Stimulated activated CD4-positive, alpha-beta T cell treated with anti-CD3 and anti-CD28 coated beads, Interleukin-15, amount 100 ng/mL, for 1 hour (primary cell): ENCODE measurements around the gene FAM9C.
"Not testable (repeated sequence)": the region's sequence is repeated elsewhere in the genome, so short reads cannot be mapped to it uniquely, and the experiment has no call there.

Experiments used
- DNase-seq, 2 donors: peaks; one replicate each; pipeline ENCODE4 v3.0.0-alpha.2; 2020; ENCODE audit warnings: low read depth in 1 of 2, low spot score in 1 of 2

The FAM9C gene

DNA sequence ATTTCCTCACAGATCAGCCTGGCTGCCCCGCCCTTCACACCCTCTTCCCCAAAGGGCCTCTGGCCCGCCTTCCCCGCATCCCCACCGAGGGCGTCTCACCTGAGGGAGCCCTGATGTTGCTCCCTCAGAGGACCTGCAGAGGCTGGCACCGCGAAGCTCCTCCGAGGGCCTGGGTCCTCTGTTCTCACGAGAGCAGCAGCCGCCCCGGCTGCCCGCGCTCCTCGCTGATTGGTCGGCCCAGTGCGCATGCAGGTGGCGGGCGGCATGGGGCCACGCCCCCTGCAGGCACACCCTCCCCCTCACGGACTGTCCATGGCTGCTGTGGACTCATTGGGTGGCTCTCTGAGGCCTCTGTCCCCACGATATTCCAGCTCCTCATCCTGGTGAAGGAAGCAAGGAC, at the start of gene FAM9C:
Gene FAM9C (minus strand): TSS at position 180 of the 400 bp plus-strand sequence. CDS start 831 bp downstream, outside the sequence.
- DNase-seq = no peak

DNA sequence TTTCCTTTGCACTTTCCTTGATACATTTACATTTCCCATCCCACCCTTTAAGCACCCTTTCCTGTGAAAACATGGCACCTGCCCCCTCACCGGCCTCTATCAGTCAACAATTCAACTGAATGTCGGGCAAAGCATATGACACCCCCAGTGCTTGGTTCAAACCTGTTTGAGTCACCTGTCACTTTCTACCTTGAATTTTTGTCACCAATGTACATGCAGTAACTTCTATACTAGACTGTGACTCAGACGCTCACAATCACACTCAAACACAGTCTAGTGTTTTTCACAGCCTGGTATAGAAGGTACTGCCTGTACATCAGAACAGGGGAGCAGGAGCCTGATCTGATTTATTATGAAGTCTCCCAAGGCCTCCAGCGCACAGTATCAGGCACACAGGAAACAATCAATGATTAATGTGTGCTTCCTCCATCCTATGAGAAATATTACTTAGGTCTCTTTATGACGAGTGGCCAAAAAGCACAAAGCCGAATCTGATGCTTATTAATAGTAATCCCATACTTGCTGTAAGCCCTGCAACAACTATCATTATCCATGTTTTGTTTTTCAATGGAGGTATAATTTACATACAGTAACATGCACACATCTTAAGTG, 49.2 kb upstream of the FAM9C start:
- no peak for DNase-seq

- peak; percentile 39 to 48 for DNase-seq
These were observed 48.1 kb upstream of the FAM9C start for GRCh38 chrX:13092455-13092941.

GRCh38 chrX:13091111-13091765, 46.8 kb upstream of the FAM9C start:
- DNase-seq = no peak

DNA sequence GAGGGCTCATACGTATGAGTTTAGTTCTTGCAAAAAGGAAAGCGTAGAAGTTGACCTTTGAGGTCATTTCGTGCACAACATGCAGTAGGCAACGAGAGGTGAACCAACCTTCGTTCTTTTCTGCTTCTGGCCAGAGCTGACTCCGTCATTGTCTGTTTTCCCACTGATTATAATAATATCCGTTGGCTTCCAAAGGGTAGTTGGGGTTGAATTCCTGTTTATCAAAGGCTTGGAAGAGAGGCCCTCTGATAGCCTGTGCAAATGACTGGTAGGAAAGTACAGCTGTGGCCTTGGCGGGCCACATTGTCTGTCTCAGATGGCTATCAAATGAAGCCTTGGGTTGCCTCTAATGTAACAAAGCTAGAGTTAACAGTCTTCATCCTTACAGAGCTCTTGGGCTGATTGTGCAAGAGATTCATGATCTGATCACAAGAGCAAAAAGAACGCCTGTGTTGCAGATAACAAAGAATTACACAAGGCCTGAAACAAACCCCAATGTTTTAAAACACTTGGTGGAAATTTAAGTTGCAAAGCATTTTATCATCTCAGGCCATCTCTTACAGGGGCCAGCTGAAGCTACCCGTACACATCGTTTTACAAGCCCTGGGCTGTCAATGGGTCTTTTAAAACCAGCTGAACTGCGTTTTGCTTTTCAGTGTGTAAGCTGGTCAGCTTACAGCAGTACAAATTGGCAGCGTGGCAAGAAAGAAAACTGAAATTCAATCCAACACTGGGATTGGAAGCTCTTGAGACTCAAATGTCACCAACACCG, 46.1 kb upstream of the FAM9C start:
- no peak for DNase-seq

GRCh38 chrX:13090027-13090338, 45.6 kb upstream of the FAM9C start:
- DNase-seq = no peak

GRCh38 chrX:13088156-13088487, 43.7 kb upstream of the FAM9C start:
- DNase-seq = no peak

- peak in 1 of 2 donors; percentile 29 for DNase-seq
These were observed 43.1 kb upstream of the FAM9C start for GRCh38 chrX:13087322-13088155.

GRCh38 chrX:13086793-13087321, 42.4 kb upstream of the FAM9C start:
- not testable (repeated sequence) for DNase-seq

DNA sequence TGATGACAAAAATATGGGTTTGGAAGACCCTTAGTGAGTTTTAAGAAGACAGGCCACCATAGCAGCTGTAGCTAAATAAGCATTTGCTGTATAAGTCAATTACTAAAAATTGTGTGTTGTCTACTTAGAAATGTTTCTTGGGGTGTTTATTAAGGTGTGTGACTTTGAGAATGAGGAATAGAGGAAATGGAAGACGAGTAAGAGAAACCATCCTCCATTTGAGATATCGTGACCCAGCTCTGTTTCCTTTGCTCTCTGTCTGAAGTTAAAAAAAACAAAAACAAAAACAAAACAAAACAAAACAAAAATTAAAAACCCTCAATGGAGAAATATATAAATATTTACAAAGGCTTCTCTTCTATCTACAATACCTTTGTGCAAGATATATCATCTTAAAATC, 41.7 kb upstream of the FAM9C start:
- DNase-seq = no peak

GRCh38 chrX:13085526-13085925, 41.1 kb upstream of the FAM9C start:
- peak in 1 of 2 donors; percentile 21 for DNase-seq

- no peak for DNase-seq
These were observed 40.2 kb upstream of the FAM9C start for GRCh38 chrX:13084611-13085010.

- DNase-seq = not testable (repeated sequence)
These were observed 39.4 kb upstream of the FAM9C start for GRCh38 chrX:13083755-13084326.

DNA sequence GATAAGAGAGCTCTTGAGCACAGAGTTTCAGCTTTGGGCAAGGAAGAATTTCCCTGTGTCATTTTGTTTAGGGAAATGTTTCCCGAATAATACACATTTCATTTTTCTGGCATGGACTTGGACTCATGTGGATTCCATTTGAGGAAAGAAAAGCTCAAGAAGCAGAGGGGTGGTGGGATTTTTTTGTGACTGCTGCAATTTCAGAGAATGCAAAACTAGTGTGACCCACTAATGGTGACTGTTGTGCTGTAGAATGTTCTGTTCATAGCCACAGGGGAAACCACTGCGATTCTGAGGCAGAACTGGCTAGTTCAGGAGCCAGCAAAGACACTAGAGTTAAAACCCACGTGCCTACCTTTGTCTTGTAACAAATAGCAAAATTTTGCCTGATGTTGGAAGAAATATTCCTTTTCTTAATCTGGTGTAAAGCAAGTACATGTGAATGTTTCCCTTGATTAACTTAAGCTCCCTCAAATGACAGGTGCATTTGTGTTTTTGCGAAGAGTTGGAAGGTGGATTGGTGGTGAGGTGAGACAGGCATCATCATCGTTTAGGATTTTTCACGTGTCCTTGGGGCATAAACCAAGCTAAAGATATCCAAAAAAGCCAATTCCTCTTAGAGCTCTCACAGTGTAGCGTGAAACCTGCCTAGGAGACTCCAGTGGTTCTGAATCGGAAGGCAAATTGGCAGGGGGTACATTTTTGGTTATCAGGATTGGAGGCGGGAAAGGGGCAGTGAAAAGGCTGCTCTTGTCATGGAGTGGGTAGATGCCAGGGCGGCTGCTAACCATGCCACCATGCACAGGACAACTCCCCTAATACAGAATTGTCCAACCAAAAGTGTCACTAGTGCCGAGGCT, 38.0 kb upstream of the FAM9C start:
- no peak for DNase-seq

GRCh38 chrX:13081395-13082205, 37.2 kb upstream of the FAM9C start:
- no peak for DNase-seq

GRCh38 chrX:13080128-13080795, 35.8 kb upstream of the FAM9C start:
- DNase-seq = no peak

DNA sequence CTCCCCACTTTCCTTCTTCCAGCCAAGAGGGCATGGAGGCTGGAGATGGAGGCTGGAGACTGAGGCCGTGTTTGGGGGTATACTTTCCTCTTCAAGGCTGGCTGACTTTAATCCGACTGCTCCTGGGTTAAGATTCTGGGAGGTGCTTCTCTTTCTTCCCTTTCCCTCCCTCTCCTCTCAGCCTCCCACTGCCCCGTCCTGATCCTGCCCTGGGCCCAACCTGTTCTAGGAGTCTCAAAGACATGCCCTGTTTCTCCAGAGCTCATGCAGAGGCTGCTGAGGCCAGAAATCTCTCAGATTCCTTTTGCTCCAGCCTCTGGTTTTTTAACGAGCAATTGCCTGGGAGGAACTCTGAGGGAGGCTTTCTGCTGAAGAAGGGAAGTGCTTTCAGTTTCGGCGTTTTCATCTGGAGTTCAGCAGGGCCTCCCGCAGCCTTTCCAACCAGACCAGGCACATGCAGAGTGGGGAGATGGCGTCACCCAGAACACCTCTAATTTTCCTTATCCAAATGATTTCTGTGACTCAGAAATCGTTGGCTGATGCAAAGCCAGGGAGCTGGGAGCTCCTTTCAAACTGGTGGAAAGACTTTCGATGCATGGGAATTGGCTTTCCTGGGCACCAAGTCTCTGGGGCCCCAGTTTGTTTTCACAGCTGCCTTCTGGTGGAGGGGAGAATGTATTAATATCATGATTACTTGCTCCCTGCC, 34.5 kb upstream of the FAM9C start:
- no peak for DNase-seq

- DNase-seq = no peak
These were observed 32.7 kb upstream of the FAM9C start for GRCh38 chrX:13077168-13077567.
